CD4-positive, alpha-beta memory T cell (primary cell): ENCODE measurements around the gene HIVEP1. TPM values are rescaled to one million over a fixed set of nuclear protein-coding genes. Genes with fewer than 3 reads are reported as not detected.
"Not testable (repeated sequence)": the region's sequence is repeated elsewhere in the genome, so short reads cannot be mapped to it uniquely, and the experiment has no call there.

Experiments used
- CTCF ChIA-PET: fragments of 350-600 bp; sonication (Branson Sonifier 250); formaldehyde crosslinking; loops from one replicate; lab custom pipeline; 2021; ENCODE audit warnings: inconsistent platforms; ENCODE audit not compliant: partially characterized antibody; lab: Charles Lee
- POLR2A ChIA-PET: fragments of 350-600 bp; sonication (Branson Sonifier 250); formaldehyde crosslinking; loops from one replicate; lab custom pipeline; 2021; ENCODE audit not compliant: partially characterized antibody; lab: Charles Lee
- DNase-seq, 5 donors: peaks; one replicate each; pipeline versions ENCODE4 v3.0.0 to v3.0.0-alpha.2; 2020 to 2022; ENCODE audit warnings: mixed read lengths in 1 of 5
- H3K27ac ChIP-seq: one replicate; pipeline ENCODE4 v1.7.0; 2013; ENCODE audit warnings: low read depth, low read length
- H3K27me3 ChIP-seq: 2 replicates; pipeline ENCODE4 v1.7.0; 2013; ENCODE audit warnings: mild to moderate bottlenecking, low read length, moderate library complexity; ENCODE audit not compliant: insufficient read depth
- H3K36me3 ChIP-seq: 2 replicates; pipeline ENCODE4 v1.7.0; 2013; ENCODE audit warnings: mild to moderate bottlenecking, low read length, moderate library complexity; ENCODE audit not compliant: insufficient read depth
- H3K4me1 ChIP-seq: 2 replicates; pipeline ENCODE4 v1.7.0; 2013; ENCODE audit warnings: mild to moderate bottlenecking, low read length, moderate library complexity; ENCODE audit not compliant: insufficient read depth
- H3K4me3 ChIP-seq, 2 donors: one replicate each; pipeline ENCODE4 v1.7.0; 2013; ENCODE audit warnings: low read length in 2 of 2, mild to moderate bottlenecking in 1 of 2
- H3K9me3 ChIP-seq, 2 donors: one replicate each; pipeline ENCODE4 v1.7.0; 2013; ENCODE audit warnings: low read length in 2 of 2, control low read depth in 1 of 2; ENCODE audit not compliant: control insufficient read depth in 1 of 2
- H3K27ac Mint-ChIP-seq, 7 donors: one replicate each; pipeline ENCODE4 v1.8.0; 2020 to 2021; ENCODE audit warnings: mixed read lengths in 7 of 7, mild to moderate bottlenecking in 6 of 7, inconsistent platforms in 3 of 7, moderate library complexity in 3 of 7
- H3K27me3 Mint-ChIP-seq, 2 donors: one replicate each; pipeline ENCODE4 v1.8.0; 2020 to 2021; ENCODE audit warnings: mixed read lengths in 2 of 2
- H3K36me3 Mint-ChIP-seq, 2 donors: one replicate each; pipeline ENCODE4 v1.8.0; 2020 to 2021; ENCODE audit warnings: mixed read lengths in 2 of 2, inconsistent platforms in 1 of 2, mild to moderate bottlenecking in 1 of 2
- H3K4me1 Mint-ChIP-seq, 4 donors: one replicate each; pipeline ENCODE4 v1.8.0; 2020 to 2021; ENCODE audit warnings: mixed read lengths in 4 of 4, mild to moderate bottlenecking in 1 of 4
- H3K4me3 Mint-ChIP-seq, 8 donors: one replicate each; pipeline ENCODE4 v1.8.0; 2020 to 2021; ENCODE audit warnings: mixed read lengths in 8 of 8, mild to moderate bottlenecking in 7 of 8, moderate library complexity in 6 of 8, inconsistent platforms in 3 of 8
- H3K9me3 Mint-ChIP-seq, 8 donors: one replicate each; pipeline ENCODE4 v1.8.0; 2020 to 2021; ENCODE audit warnings: mixed read lengths in 8 of 8, mild to moderate bottlenecking in 5 of 8, inconsistent platforms in 3 of 8, moderate library complexity in 1 of 8
- intact Hi-C: fragments of 100-400 bp; cut with micrococcal nuclease; formaldehyde crosslinking; loops from one replicate; pipeline ENCODE4 v1.15.1; 2023
- polyA plus RNA-seq, 2 donors: library from polyadenylated mRNA; unstranded; fragments of 300-500 nt; fragmentation: Illumina TruSeq; gene quantifications; one replicate each; pipeline ENCODE4 v1.2.3, GENCODE V29; 2021
- total RNA-seq, 2 experiments: library from RNA; stranded (reverse); gene quantifications; one replicate each; pipeline ENCODE4 v1.2.3, GENCODE V29; 2021

The HIVEP1 gene
- total and polyA plus RNA-seq, 4 experiments from 2014 or later, result 0.47 to 17.6 (median 11.9) TPM

DNA sequence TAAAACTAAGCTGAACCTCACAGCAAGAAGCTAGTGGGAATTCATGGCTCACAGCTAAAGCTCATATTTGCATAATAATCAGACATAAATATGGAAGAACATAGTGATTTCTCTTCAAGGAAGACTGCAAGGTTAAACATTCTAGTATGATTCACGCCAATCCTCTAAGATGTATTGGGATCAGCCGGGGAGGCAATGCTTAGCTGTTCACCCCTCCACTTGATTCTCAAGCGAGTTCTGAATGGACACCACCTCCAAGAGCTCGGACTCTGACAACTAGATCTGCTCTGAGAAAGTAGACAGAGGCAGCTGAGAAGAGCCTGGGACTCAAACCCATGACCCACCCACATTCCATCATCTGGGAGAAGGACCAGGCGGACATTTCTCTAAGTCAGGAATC lies 159.6 kb downstream of the HIVEP1 start:
- H3K9me3 ChIP-seq, result no peaks in the 10 kb centered on the region
- CTCF ChIA-PET, result interaction anchor here (1.0 kb wide), 1 partner anchor 62 kb away, joined by 3 read pairs; no protein-coding TSS in a partner anchor
- H3K4me1 ChIP-seq, result no peaks in the 10 kb centered on the region
- no peaks in the 10 kb centered on the region for H3K36me3 ChIP-seq
- H3K27me3 ChIP-seq, result no peaks in the 10 kb centered on the region
- no peak for DNase-seq
- H3K4me3 Mint-ChIP-seq, result no peak overlapping the region
- H3K4me3 ChIP-seq, result no peak overlapping the region
- intact Hi-C loops, result no loop called here
- peaks cover 6% of the 10 kb centered on the region in 4 donors for H3K4me1 Mint-ChIP-seq
- no peaks in the 10 kb centered on the region for H3K36me3 Mint-ChIP-seq
- peaks cover 0 to 2% (median 1%) of the 10 kb centered on the region in 8 donors for H3K9me3 Mint-ChIP-seq
- H3K27me3 Mint-ChIP-seq, result no peaks in the 10 kb centered on the region
- POLR2A ChIA-PET, result no interaction called here
- no peak overlapping the region for H3K27ac Mint-ChIP-seq
- no peak overlapping the region for H3K27ac ChIP-seq

DNA sequence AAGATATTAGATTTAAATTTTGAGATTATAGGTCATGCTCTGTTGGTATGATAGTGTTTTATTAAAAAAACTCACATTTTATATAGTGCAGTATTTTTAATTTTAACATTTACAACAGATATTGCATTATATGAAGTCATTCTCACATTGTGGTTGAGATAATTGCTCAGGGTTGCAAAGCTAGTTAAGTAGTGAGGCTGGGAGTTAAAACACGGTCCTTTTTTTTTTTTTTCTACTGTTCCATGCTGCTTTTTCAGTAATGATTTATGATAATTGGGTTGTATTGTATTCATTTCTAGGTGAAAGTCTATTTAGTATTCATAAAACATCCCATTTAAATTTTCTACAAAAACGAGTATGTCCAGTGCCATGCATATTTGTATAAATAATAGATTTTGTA lies 160.5 kb downstream of the HIVEP1 start:
- POLR2A ChIA-PET, result no interaction called here
- Mint-ChIP-seq H3K27me3 (no peaks in the 10 kb centered on the region), H3K36me3 (no peaks in the 10 kb centered on the region), H3K27ac (no peak overlapping the region), H3K4me3 (no peak overlapping the region), H3K4me1 (peaks cover 6% of the 10 kb centered on the region in 4 donors), H3K9me3 (peaks cover 0 to 8% (median 3%) of the 10 kb centered on the region in 8 donors)
- Histone ChIP-seq H3K27me3 (no peaks in the 10 kb centered on the region), H3K4me3 (no peak overlapping the region), H3K4me1 (no peaks in the 10 kb centered on the region), H3K36me3 (no peaks in the 10 kb centered on the region), H3K27ac (no peak overlapping the region), H3K9me3 (no peaks in the 10 kb centered on the region)
- no peak for DNase-seq
- CTCF ChIA-PET, result interaction anchor here (1.0 kb wide), 1 partner anchor 61 kb away, joined by 3 read pairs; no protein-coding TSS in a partner anchor
- intact Hi-C loops, result no loop called here

DNA sequence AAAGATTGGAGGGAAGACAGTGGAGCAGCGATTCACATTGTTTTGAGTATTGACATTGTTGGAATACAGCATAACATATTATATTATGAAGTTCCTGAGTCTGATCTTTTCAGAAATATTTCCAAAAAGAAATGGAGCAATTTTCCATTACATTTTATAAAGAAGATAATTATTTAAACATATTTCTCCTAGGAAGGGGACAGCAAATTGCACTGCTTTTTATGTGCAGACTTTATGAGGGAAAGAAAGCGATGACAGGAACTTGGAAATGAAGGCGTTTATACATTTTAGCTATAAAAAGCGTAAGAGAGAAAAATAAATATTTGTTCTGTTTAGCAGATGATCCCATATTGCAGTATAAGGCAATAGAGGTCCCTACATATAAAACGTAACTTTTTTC lies 161.1 kb downstream of the HIVEP1 start:
- Histone ChIP-seq H3K4me3 (no peak overlapping the region), H3K9me3 (no peaks in the 10 kb centered on the region), H3K27ac (no peak overlapping the region), H3K36me3 (no peaks in the 10 kb centered on the region), H3K27me3 (no peaks in the 10 kb centered on the region), H3K4me1 (no peaks in the 10 kb centered on the region)
- ChIA-PET POLR2A (no interaction called here), CTCF (no interaction called here)
- Mint-ChIP-seq H3K4me1 (peaks cover 6% of the 10 kb centered on the region in 4 donors), H3K36me3 (no peaks in the 10 kb centered on the region), H3K27ac (no peak overlapping the region), H3K4me3 (no peak overlapping the region), H3K9me3 (peaks cover 0 to 8% (median 3%) of the 10 kb centered on the region in 8 donors), H3K27me3 (no peaks in the 10 kb centered on the region)
- no peak for DNase-seq
- intact Hi-C loops, result no loop called here

DNA sequence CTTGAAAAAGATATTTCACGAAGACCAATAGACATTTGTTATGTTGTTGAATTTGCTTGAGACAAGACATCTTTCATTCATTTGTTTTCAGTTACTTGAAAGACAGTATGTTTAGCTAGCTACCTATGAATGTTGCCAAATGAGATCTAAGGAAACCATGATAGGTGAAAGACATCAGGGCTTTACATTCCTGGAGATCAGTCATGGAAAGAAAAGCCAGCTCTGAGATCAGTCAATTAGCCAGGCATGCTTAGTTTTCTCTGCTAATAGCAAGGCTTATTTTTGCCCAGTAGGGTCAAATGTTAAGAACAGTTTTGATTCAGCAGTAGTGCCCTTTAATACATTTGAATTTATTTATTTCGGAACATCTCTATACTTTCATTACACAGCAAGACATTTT lies 161.5 kb downstream of the HIVEP1 start:
- H3K27me3 Mint-ChIP-seq, result no peaks in the 10 kb centered on the region
- intact Hi-C loops, result no loop called here

DNA sequence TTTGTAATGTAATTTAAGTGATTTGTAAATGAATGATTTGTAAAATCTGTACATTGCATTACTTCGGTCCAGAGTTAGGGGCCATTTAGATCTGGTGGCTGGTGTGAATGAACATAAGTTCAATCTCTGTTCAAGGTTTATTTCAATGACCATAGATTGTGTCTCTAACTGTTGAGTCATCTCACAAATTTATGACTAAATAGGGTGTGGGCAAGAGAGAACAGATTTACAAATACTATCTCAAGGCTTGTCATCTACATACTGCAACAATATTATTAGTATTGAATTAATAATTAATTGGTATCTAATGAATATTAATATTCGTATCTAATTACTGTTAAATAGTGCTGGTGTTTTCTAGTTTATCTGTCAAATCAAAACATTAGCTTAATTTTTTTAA lies 162.8 kb downstream of the HIVEP1 start:
- Mint-ChIP-seq H3K36me3 (no peaks in the 10 kb centered on the region), H3K27me3 (no peaks in the 10 kb centered on the region), H3K9me3 (peaks cover 0 to 8% (median 3%) of the 10 kb centered on the region in 8 donors), H3K27ac (no peak overlapping the region), H3K4me1 (peaks cover 0 to 2% (median under 1%) of the 10 kb centered on the region in 4 donors), H3K4me3 (no peak overlapping the region)
- no peak for DNase-seq
- intact Hi-C loops, result no loop called here
- no peaks in the 10 kb centered on the region for H3K4me1 ChIP-seq
- ChIA-PET CTCF (interaction anchor here (1.0 kb wide), 1 partner anchor 59 kb away, joined by 3 read pairs; no protein-coding TSS in a partner anchor), POLR2A (no interaction called here)
- H3K27ac ChIP-seq, result no peak overlapping the region
- no peak overlapping the region for H3K4me3 ChIP-seq
- no peaks in the 10 kb centered on the region for H3K9me3 ChIP-seq
- no peaks in the 10 kb centered on the region for H3K36me3 ChIP-seq
- H3K27me3 ChIP-seq, result no peaks in the 10 kb centered on the region

More for the DNA sequence above, 161.5 kb downstream of the HIVEP1 start:
- Mint-ChIP-seq H3K4me1 (peaks cover 6% of the 10 kb centered on the region in 4 donors), H3K27ac (no peak overlapping the region), H3K9me3 (peaks cover 0 to 8% (median 3%) of the 10 kb centered on the region in 8 donors), H3K36me3 (no peaks in the 10 kb centered on the region), H3K4me3 (no peak overlapping the region)
- H3K27me3 ChIP-seq, result no peaks in the 10 kb centered on the region
- H3K27ac ChIP-seq, result no peak overlapping the region
- H3K36me3 ChIP-seq, result no peaks in the 10 kb centered on the region
- no peak overlapping the region for H3K4me3 ChIP-seq
- CTCF ChIA-PET, result no interaction called here
- H3K9me3 ChIP-seq, result no peaks in the 10 kb centered on the region
- POLR2A ChIA-PET, result no interaction called here
- no peaks in the 10 kb centered on the region for H3K4me1 ChIP-seq
- DNase-seq, result no peak

DNA sequence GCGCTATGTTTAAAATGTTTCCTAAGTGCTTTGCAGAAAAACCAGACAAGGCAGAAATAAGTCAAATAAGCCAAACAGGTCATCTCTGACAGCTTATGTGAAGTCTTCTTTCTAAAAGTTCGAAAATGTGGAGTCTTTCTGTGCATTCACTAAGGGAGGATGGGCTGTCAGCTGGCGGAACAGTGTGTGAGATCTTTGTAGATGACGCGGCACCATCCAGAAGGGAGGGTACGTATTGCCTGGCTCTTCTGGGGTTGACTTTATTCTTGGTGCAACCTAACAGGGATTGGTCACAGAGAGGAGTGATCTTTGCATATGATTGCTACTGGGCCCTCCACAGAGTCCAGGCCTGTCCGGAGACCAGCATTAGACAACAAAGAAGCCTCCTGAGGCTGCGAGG lies 163.5 kb downstream of the HIVEP1 start:
- Histone ChIP-seq H3K36me3 (no peaks in the 10 kb centered on the region), H3K4me1 (no peaks in the 10 kb centered on the region), H3K27me3 (no peaks in the 10 kb centered on the region), H3K9me3 (no peaks in the 10 kb centered on the region), H3K4me3 (no peak overlapping the region), H3K27ac (no peak overlapping the region)
- Mint-ChIP-seq H3K27me3 (no peaks in the 10 kb centered on the region), H3K36me3 (no peaks in the 10 kb centered on the region), H3K4me1 (no peaks in the 10 kb centered on the region), H3K9me3 (peaks cover 0 to 8% (median 3%) of the 10 kb centered on the region in 8 donors), H3K4me3 (no peak overlapping the region), H3K27ac (no peak overlapping the region)
- intact Hi-C loops, result no loop called here
- DNase-seq, result no peak
- ChIA-PET POLR2A (no interaction called here), CTCF (interaction anchor here (1.0 kb wide), 1 partner anchor 58 kb away, joined by 3 read pairs; no protein-coding TSS in a partner anchor)

DNA sequence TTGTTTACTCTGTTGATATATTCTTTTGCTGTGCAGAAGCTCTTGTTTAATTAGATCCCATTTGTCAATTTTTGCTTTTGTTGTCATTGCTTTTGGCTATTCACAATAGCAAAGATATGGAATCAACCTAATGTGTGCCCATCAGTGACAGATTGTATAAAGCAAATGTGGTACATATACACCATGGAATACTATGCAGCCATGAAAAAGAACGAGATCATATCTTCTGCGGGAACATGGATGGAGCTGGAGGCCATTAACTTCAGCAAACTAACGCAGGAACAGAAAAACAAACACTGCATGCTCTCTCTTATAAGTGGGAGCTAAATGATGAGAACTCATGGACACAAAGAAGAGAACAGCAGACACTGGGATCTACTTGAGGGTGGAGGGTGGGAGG lies 164.7 kb downstream of the HIVEP1 start:
- H3K4me3 ChIP-seq, H3K4me3 Mint-ChIP-seq, H3K36me3 Mint-ChIP-seq, H3K36me3 ChIP-seq, H3K27ac ChIP-seq, H3K9me3 ChIP-seq, H3K4me1 Mint-ChIP-seq, H3K27ac Mint-ChIP-seq, H3K27me3 ChIP-seq, H3K9me3 Mint-ChIP-seq, DNase-seq, intact Hi-C loops, POLR2A ChIA-PET, H3K27me3 Mint-ChIP-seq, H3K4me1 ChIP-seq: not testable (repeated sequence)
- CTCF ChIA-PET, result interaction anchor here (1.2 kb wide), 1 partner anchor 15 kb away, joined by 3 read pairs; no protein-coding TSS in a partner anchor
